ENCODE results near the gene SGK2. TPM values are rescaled to one million over a fixed set of nuclear protein-coding genes. Genes with fewer than 3 reads are reported as not detected.
A peak's percentile ranks its signal among the peaks of the same experiment; 100 is the strongest.

The SGK2 gene
- total and polyA plus RNA-seq, 2 of the 13 experiments (the other 11 are each of a cell fraction or from before 2014, with no cell fraction given): 6.2 to 29.4 TPM

- no peak for TF ChIP-seq CBX1 (IDR thresholded peaks at IDR 0.05; ENCODE audit: low read depth)
- no peak for TF ChIP-seq NBN (conservative IDR thresholded peaks at IDR 0.05)
- peak; percentile 63; the same call in 1 of the 2 replicates for TF ChIP-seq NCOR1 (IDR thresholded peaks at IDR 0.05; ENCODE audit: borderline replicate concordance, low read length)
- peak; percentile 65; the same call in 1 of the 2 replicates for TF ChIP-seq ZNF362 (CRISPR knock-in tag; IDR thresholded peaks at IDR 0.05; ENCODE audit: borderline replicate concordance)
- TF ChIP-seq CTCF (CRISPR knock-in tag; IDR thresholded peaks at IDR 0.05): 0 out of 2 replicates have a peak, but pooled peaks have one; percentile 5
- TF ChIP-seq GRHL1 (CRISPR knock-in tag; conservative IDR thresholded peaks at IDR 0.05): no peak
- peak; percentile 52 to 62; a peak in 3 of 4 replicates for TF ChIP-seq EP300 (IDR thresholded peaks at IDR 0.05; ENCODE audit: low read depth in 2 of 2, low read length in 2 of 2)
- no peak for TF ChIP-seq EP300 (CRISPR knock-in tag; IDR thresholded peaks at IDR 0.05; ENCODE audit: borderline replicate concordance)
- TF ChIP-seq YEATS2 (CRISPR knock-in tag; IDR thresholded peaks at IDR 0.05; ENCODE audit: borderline replicate concordance): no peak; the same call in 1 of the 2 replicates
- no peak; the same call in 1 of the 2 replicates for TF ChIP-seq RERE (CRISPR knock-in tag; IDR thresholded peaks at IDR 0.05; ENCODE audit: low read depth)
- TF ChIP-seq ELF3 (CRISPR knock-in tag; IDR thresholded peaks at IDR 0.05): peak; percentile 24; the same call in 1 of the 2 replicates
- peak; percentile 43; the same call in 1 of the 2 replicates for TF ChIP-seq YEATS4 (CRISPR knock-in tag; IDR thresholded peaks at IDR 0.05; ENCODE audit: borderline replicate concordance)
- TF ChIP-seq GATAD2A (CRISPR knock-in tag; IDR thresholded peaks at IDR 0.05): peak; percentile 75
- no peak; the same call in 1 of the 2 replicates for TF ChIP-seq ZNF460 (CRISPR knock-in tag; IDR thresholded peaks at IDR 0.05; ENCODE audit: borderline replicate concordance)
- peak; percentile 18; the same call in 1 of the 2 replicates for TF ChIP-seq ZNF292 (CRISPR knock-in tag; IDR thresholded peaks at IDR 0.05; ENCODE audit: borderline replicate concordance, low read depth)
- TF ChIP-seq ZNF12 (CRISPR knock-in tag; IDR thresholded peaks at IDR 0.05): no peak
- no peak for TF ChIP-seq E2F2 (CRISPR knock-in tag; IDR thresholded peaks at IDR 0.05; ENCODE audit: borderline replicate concordance)
These were observed 25.2 kb downstream of the SGK2 start (continued) for GRCh38 chr20:43583982-43584432.

All from HepG2 (cell line).